GM12878 (cell line): ENCODE data around the gene MSANTD2. TPM values are rescaled to one million over a fixed set of nuclear protein-coding genes. Genes with fewer than 3 reads are reported as not detected.

Experiments used
- ATAC-seq: fragments of 200-7000 bp; cut with Tn5 transposase; 3 replicates; pipeline ENCODE4 v1.9.1; 2020; ENCODE audit warnings: mild to moderate bottlenecking, moderate library complexity
- BruUV-seq: library from RNA; stranded (reverse); fragments of 400-500 nt; replicated peaks from 2 replicates; lab custom pipeline; 2021; lab: Mats Ljungman, UMichigan
- CTCF ChIA-PET: fragments of 300-600 bp; sonication (Branson Sonifier 250); formaldehyde crosslinking; extraction: SDS; loops from one replicate; lab custom pipeline; 2021; ENCODE audit warnings: inconsistent platforms; lab: Yijun Ruan, JAX
- POLR2A ChIA-PET: fragments of 350-600 bp; formaldehyde crosslinking; extraction: SDS; loops from one replicate; lab custom pipeline; 2021; ENCODE audit warnings: inconsistent platforms; lab: Charles Lee
- RAD21 ChIA-PET: fragments of 300-600 bp; sonication (Branson Sonifier 250); formaldehyde crosslinking; loops from one replicate; lab custom pipeline; 2023; ENCODE audit warnings: antibody characterized with exemption; ENCODE audit not compliant: unreplicated experiment; lab: Charles Lee
- SMC1A ChIA-PET: fragments of 300-600 bp; sonication (Branson Sonifier 250); formaldehyde crosslinking; loops from one replicate; lab custom pipeline; 2023; ENCODE audit not compliant: unreplicated experiment, uncharacterized antibody; lab: Charles Lee
- DNase-seq: peaks from one replicate; pipeline ENCODE4 v3.0.0-alpha.2; 2011; ENCODE audit warnings: low read depth, low spot score
- FAIRE-seq: peaks from 3 replicates; lab custom pipeline; 2011; peaks lifted over from hg19 to GRCh38; lab: Jason Lieb, UNC
- H2AFZ ChIP-seq: 2 replicates; pipeline ENCODE4 v1.6.0; 2011; ENCODE audit warnings: low read depth, low read length, control low read depth; ENCODE audit not compliant: control insufficient read depth
- H3K27ac ChIP-seq: 2 replicates; pipeline ENCODE4 v1.5.1; 2011; ENCODE audit warnings: control low read depth; ENCODE audit not compliant: control insufficient read depth, insufficient read depth
- H3K27me3 ChIP-seq, 2 experiments: replicated peaks in 1 of 2; 2 replicates each; pipeline versions ENCODE4 v1.6.0 to v1.6.1; 2011; ENCODE audit warnings: low read length in 1 of 2; ENCODE audit not compliant: control insufficient read depth in 2 of 2, insufficient read depth in 2 of 2
- H3K36me3 ChIP-seq, 2 experiments: 2 replicates each; pipeline ENCODE4 v1.5.1; 2011; ENCODE audit warnings: low read length in 1 of 2; ENCODE audit not compliant: control insufficient read depth in 2 of 2, insufficient read depth in 2 of 2
- H3K4me1 ChIP-seq: 2 replicates; pipeline ENCODE4 v1.6.1; 2011; ENCODE audit warnings: mild to moderate bottlenecking, low read length, moderate library complexity, mixed read lengths; ENCODE audit not compliant: control insufficient read depth, insufficient read depth
- H3K4me2 ChIP-seq: 2 replicates; pipeline ENCODE4 v1.6.0; 2011; ENCODE audit warnings: control low read depth; ENCODE audit not compliant: control insufficient read depth, insufficient read depth
- H3K4me3 ChIP-seq: fragments of 200-600 bp; sonication (generic); 2 replicates; pipeline ENCODE4 v1.5.1; 2016
- H3K79me2 ChIP-seq: 2 replicates; pipeline ENCODE4 v1.6.0; 2011; ENCODE audit warnings: low read length; ENCODE audit not compliant: control insufficient read depth, insufficient read depth
- H3K9ac ChIP-seq: 2 replicates; pipeline ENCODE4 v1.8.0; 2011; ENCODE audit warnings: low read length, control low read depth, mixed read lengths; ENCODE audit not compliant: control insufficient read depth, insufficient read depth
- H3K9me3 ChIP-seq: replicated peaks from 3 replicates; pipeline ENCODE4 v1.5.1; 2011; ENCODE audit warnings: mild to moderate bottlenecking, low read length; ENCODE audit not compliant: control insufficient read depth, insufficient read depth
- H4K20me1 ChIP-seq: 2 replicates; pipeline ENCODE4 v1.6.0; 2011; ENCODE audit not compliant: control insufficient read depth, insufficient read depth
- CHD4 ChIP-seq: fragments of 200-600 bp; sonication (generic); IDR thresholded peaks from 2 replicates; pipeline ENCODE4 v1.6.1; 2016; ENCODE audit warnings: mild to moderate bottlenecking
- ETV6 ChIP-seq, 2 experiments: fragments of 450-650 bp in 1 of 2; IDR thresholded peaks in 1 of 2; conservative IDR thresholded peaks in 1 of 2; 2 replicates each; pipeline ENCODE4 v1.6.1; 2014; ENCODE audit warnings: antibody characterized with exemption in 1 of 2, borderline replicate concordance in 1 of 2, low read depth in 1 of 2, mild to moderate bottlenecking in 1 of 2, moderate library complexity in 1 of 2
- EZH2 ChIP-seq: IDR thresholded peaks from 2 replicates; pipeline ENCODE4 v1.6.1; 2012; ENCODE audit warnings: low read depth, mild to moderate bottlenecking, control low read depth, inconsistent platforms, low read length, borderline replicate concordance; ENCODE audit not compliant: control insufficient read depth
- MTA2 ChIP-seq: fragments of 450-650 bp; IDR thresholded peaks from 2 replicates; pipeline ENCODE4 v1.6.1; 2016; ENCODE audit warnings: low read depth, mild to moderate bottlenecking, moderate library complexity
- NFIC ChIP-seq: IDR thresholded peaks from 2 replicates; pipeline ENCODE4 v1.6.1; 2012; ENCODE audit warnings: low read depth, mild to moderate bottlenecking, inconsistent platforms, low read length, moderate library complexity
- RAD21 ChIP-seq: IDR thresholded peaks from 2 replicates; pipeline ENCODE4 v1.6.1; 2011; ENCODE audit warnings: mild to moderate bottlenecking, low read depth, low read length, moderate library complexity; ENCODE audit not compliant: insufficient read depth
- SIN3A ChIP-seq: IDR thresholded peaks from 2 replicates; pipeline ENCODE4 v1.6.1; 2012; ENCODE audit warnings: low read depth, low read length, improper control_type of control experiment
- SMC3 ChIP-seq: IDR thresholded peaks from 2 replicates; pipeline ENCODE4 v1.6.1; 2011; ENCODE audit warnings: low read length, improper control_type of control experiment, borderline replicate concordance
- ZNF207 ChIP-seq: fragments of 450-650 bp; IDR thresholded peaks from 2 replicates; pipeline ENCODE4 v1.6.1; 2014; ENCODE audit warnings: antibody characterized with exemption, mild to moderate bottlenecking, borderline replicate concordance
- ZZZ3 ChIP-seq: IDR thresholded peaks from 2 replicates; pipeline ENCODE4 v1.6.1; 2011; ENCODE audit warnings: low read depth; ENCODE audit not compliant: control insufficient read depth, insufficient read length
- WGBS: methylation state at CpG from one replicate; pipeline ENCODE4 v1.1.6; 2016; ENCODE audit warnings: low lambda C conversion rate; ENCODE audit not compliant: insufficient replicate concordance, insufficient coverage; ENCODE audit errors: missing lambda C conversion rate; 5-methylcytosine and 5-hydroxymethylcytosine counted together
- in situ Hi-C: fragments of 300-500 bp; cut with MboI; formaldehyde crosslinking; loops from 9 replicates; pipeline ENCODE4 v1.14.3; 2018; ENCODE audit warnings: mixed read lengths
- intact Hi-C: fragments of 100-400 bp; cut with micrococcal nuclease; formaldehyde crosslinking; loops from one replicate; pipeline ENCODE4 v1.14.2; 2022; ENCODE audit not compliant: unreplicated experiment
- polyA plus RNA-seq, 11 experiments: library from polyadenylated mRNA; depleted of rRNA in 4 of 11; unstranded in 6 of 11; stranded (reverse) in 5 of 11; fragments of >200 nt; fragmentation: Nextera tagmentation in 4 of 11; fragmentation: Illumina TruSeq in 1 of 11; extraction: Ambion mirVana in 4 of 11; extraction: Trizol in 1 of 11; gene quantifications; 1 replicate in 1 of 11; 2 replicates in 10 of 11; pipeline versions ENCODE4 v1.2.1 to v1.2.3, GENCODE V29; 2011 to 2016; ENCODE audit warnings: inconsistent platforms in 2 of 11, missing spikeins in 2 of 11, low read depth in 1 of 11
- total RNA-seq, 4 experiments: library from RNA; depleted of rRNA in 3 of 4; stranded (reverse); fragments of >200 nt in 3 of 4; fragmentation: Illumina TruSeq in 1 of 4; extraction: Trizol in 1 of 4; gene quantifications; 2 replicates each; pipeline versions ENCODE4 v1.2.1 to v1.2.3, GENCODE V29; 2013 to 2021
- TF ChIP-seq, protein P1 (sequence below), 3 experiments: IDR thresholded peaks in 2 of 3; conservative IDR thresholded peaks in 1 of 3; 2 replicates each; pipeline ENCODE4 v1.5.1; 2011; ENCODE audit warnings: low read depth in 3 of 3, low read length in 3 of 3, mild to moderate bottlenecking in 3 of 3, control low read depth in 2 of 3, moderate library complexity in 2 of 3, inconsistent platforms in 1 of 3, mixed read lengths in 1 of 3; ENCODE audit not compliant: control insufficient read depth in 2 of 3, insufficient read depth in 1 of 3; ENCODE audit errors: extremely low read depth in 1 of 3

Gene MSANTD2
- total and polyA plus RNA-seq, 10 of the 15 experiments (the other 5 are each of a cell fraction or from before 2014, with no cell fraction given): 3.0 to 12.4 (median 8.0) TPM

DNA sequence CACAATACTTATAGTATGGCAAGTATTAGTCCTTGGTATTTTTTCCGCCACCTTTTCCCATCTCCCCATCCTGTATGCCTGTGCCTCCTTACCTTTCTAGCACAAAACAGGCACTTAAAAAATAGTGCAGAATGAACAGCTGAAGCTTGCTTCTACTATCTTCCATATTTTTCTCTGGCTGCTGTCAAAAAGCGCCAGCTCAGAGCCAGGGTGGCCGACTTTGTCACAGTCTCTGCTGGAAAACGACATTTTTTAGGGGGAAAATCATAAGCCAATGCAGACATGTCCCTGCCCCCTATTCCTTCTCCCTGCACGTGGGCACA lies 38.6 kb upstream of the MSANTD2 start:
- H2AFZ ChIP-seq: no peak overlapping the region
- POLR2A ChIA-PET: no interaction called here
- BruUV-seq: no TSS peak

GRCh38 chr11:124837491-124837856 lies 37.3 kb upstream of the MSANTD2 start:
- Histone ChIP-seq H3K4me2 (no peak overlapping the region), H4K20me1 (no peaks in the 10 kb centered on the region), H3K27me3 (peaks cover 16 to 17% of the 10 kb centered on the region in 2 experiments), H3K9me3 (no peaks in the 10 kb centered on the region), H3K9ac (no peak overlapping the region), H3K27ac (no peak overlapping the region), H3K4me1 (no peaks in the 10 kb centered on the region), H3K36me3 (no peaks in the 10 kb centered on the region), H3K79me2 (no peaks in the 10 kb centered on the region), H3K4me3 (no peak overlapping the region), H2AFZ (no peak overlapping the region)
- intact Hi-C loops (loop anchor here (1.0 to 5.0 kb wide), 5 partner anchors 37 to 420 kb away; partner anchors contain the start of gene MSANTD2), in situ Hi-C loops (loop anchor here (5.0 to 25.0 kb wide), 2 partner anchors 165 to 425 kb away; partner anchors contain the start of genes OR8B4, SIAE and SPA17)
- ChIA-PET CTCF (interaction anchor here (0.6 to 7.1 kb wide), 23 partner anchors 8 to 592 kb away, joined by 3 to 102 read pairs (median 4); no protein-coding TSS in a partner anchor), POLR2A (no interaction called here), RAD21 (interaction anchor here (0.8 to 3.3 kb wide), 8 partner anchors 43 to 421 kb away, joined by 3 to 33 read pairs (median 6); no protein-coding TSS in a partner anchor), SMC1A (interaction anchor here (0.7 to 2.4 kb wide), 11 partner anchors 9 to 253 kb away, joined by 3 to 27 read pairs (median 4); no protein-coding TSS in a partner anchor)
- peak; percentile 2 for DNase-seq
- 25% methylated on average over 3 of the region's 3 CpGs for WGBS
- TF ChIP-seq, protein P1, sequence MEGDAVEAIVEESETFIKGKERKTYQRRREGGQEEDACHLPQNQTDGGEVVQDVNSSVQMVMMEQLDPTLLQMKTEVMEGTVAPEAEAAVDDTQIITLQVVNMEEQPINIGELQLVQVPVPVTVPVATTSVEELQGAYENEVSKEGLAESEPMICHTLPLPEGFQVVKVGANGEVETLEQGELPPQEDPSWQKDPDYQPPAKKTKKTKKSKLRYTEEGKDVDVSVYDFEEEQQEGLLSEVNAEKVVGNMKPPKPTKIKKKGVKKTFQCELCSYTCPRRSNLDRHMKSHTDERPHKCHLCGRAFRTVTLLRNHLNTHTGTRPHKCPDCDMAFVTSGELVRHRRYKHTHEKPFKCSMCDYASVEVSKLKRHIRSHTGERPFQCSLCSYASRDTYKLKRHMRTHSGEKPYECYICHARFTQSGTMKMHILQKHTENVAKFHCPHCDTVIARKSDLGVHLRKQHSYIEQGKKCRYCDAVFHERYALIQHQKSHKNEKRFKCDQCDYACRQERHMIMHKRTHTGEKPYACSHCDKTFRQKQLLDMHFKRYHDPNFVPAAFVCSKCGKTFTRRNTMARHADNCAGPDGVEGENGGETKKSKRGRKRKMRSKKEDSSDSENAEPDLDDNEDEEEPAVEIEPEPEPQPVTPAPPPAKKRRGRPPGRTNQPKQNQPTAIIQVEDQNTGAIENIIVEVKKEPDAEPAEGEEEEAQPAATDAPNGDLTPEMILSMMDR (IDR thresholded peaks at IDR 0.05 in 2 of 3, conservative IDR thresholded peaks at IDR 0.05 in 1 of 3; ENCODE audit: control insufficient read depth in 2 of 3, extremely low read depth in 1 of 3, insufficient read depth in 1 of 3, low read depth in 3 of 3, low read length in 3 of 3): peak; percentile 41 to 60 (median 54)
- TF ChIP-seq RAD21 (peak; percentile 46), ZZZ3 (no peak), SMC3 (peak; percentile 12; the same call in 1 of the 2 replicates)
- no TSS peak for BruUV-seq
- no peak for FAIRE-seq
- peak; percentile 67 for ATAC-seq

More for the DNA sequence above, 38.6 kb upstream of the MSANTD2 start:
- Histone ChIP-seq H3K9me3 (no peaks in the 10 kb centered on the region), H3K79me2 (no peaks in the 10 kb centered on the region), H4K20me1 (no peaks in the 10 kb centered on the region), H3K4me1 (no peaks in the 10 kb centered on the region), H3K27ac (no peak overlapping the region), H3K4me3 (no peak overlapping the region), H3K27me3 (peaks cover 16 to 27% of the 10 kb centered on the region in 2 experiments), H3K4me2 (no peak overlapping the region), H3K9ac (no peak overlapping the region), H3K36me3 (no peaks in the 10 kb centered on the region)
- ChIA-PET RAD21 (interaction anchor here (3.3 kb wide), 1 partner anchor 169 kb away, joined by 33 read pairs; no protein-coding TSS in a partner anchor), SMC1A (interaction anchor here (1.0 to 1.1 kb wide), 3 partner anchors 33 to 195 kb away, joined by 3 to 5 read pairs (median 4); no protein-coding TSS in a partner anchor), CTCF (interaction anchor here (0.6 to 7.1 kb wide), 11 partner anchors 10 to 437 kb away, joined by 3 to 102 read pairs (median 4); partner anchors contain the start of gene MSANTD2)
- in situ Hi-C loops (loop anchor here (5.0 to 25.0 kb wide), 2 partner anchors 166 to 426 kb away; partner anchors contain the start of genes OR8B4, SIAE and SPA17), intact Hi-C loops (loop anchor here (5.0 kb wide), 1 partner anchor 421 kb away; no protein-coding TSS in a partner anchor)
- TF ChIP-seq ZNF207: no peak
- TF ChIP-seq EZH2: 0 out of 2 replicates have a peak, but pooled peaks have one; percentile 75
- no peak for TF ChIP-seq SIN3A
- TF ChIP-seq NFIC: no peak
- TF ChIP-seq ETV6 (conservative IDR thresholded peaks at IDR 0.05 in 1 of 2, IDR thresholded peaks at IDR 0.05 in 1 of 2; ENCODE audit: borderline replicate concordance in 1 of 2, low read depth in 1 of 2): no peak
- TF ChIP-seq CHD4: no peak
- no peak for TF ChIP-seq MTA2
- no peak for FAIRE-seq
- ATAC-seq: no peak
- 20% methylated on average over 5 of the region's 5 CpGs for WGBS
- DNase-seq: no peak
